Activated CD8-positive, alpha-beta memory T cell treated with anti-CD3 and anti-CD28 coated beads for 36 hours (primary cell): ENCODE results near the gene RAB42. TPM values are rescaled to one million over a fixed set of nuclear protein-coding genes. Genes with fewer than 3 reads are reported as not detected.
"Not testable (repeated sequence)": the region's sequence is repeated elsewhere in the genome, so short reads cannot be mapped to it uniquely, and the experiment has no call there.

Experiments used
- CTCF ChIA-PET: fragments of 350-600 bp; sonication (Branson Sonifier 250); formaldehyde crosslinking; loops from one replicate; lab custom pipeline; 2021; ENCODE audit warnings: antibody characterized with exemption; lab: Charles Lee
- POLR2A ChIA-PET: fragments of 350-600 bp; sonication (Branson Sonifier 250); formaldehyde crosslinking; loops from one replicate; lab custom pipeline; 2021; ENCODE audit warnings: antibody characterized with exemption; lab: Charles Lee
- total RNA-seq, 2 experiments: library from RNA; stranded (reverse); gene quantifications; one replicate each; pipeline ENCODE4 v1.2.3, GENCODE V29; 2021

RAB42 gene
- total RNA-seq, 2 experiments from 2014 or later: not detected

- ChIA-PET CTCF (interaction anchor here (0.5 to 3.5 kb wide), 6 partner anchors 21 to 326 kb away, joined by 3 to 19 read pairs (median 3); partner anchors contain the start of gene TRNAU1AP), POLR2A (interaction anchor here (0.6 to 6.1 kb wide), 9 partner anchors 17 to 346 kb away, joined by 3 to 140 read pairs (median 7); partner anchors contain the start of genes RCC1, TAF12 and TRNAU1AP)
Measured at GRCh38 chr1:28579401-28579800, 12.7 kb upstream of the RAB42 start.

GRCh38 chr1:28580722-28581530 lies 11.1 kb upstream of the RAB42 start:
- ChIA-PET POLR2A (interaction anchor here (0.5 to 6.1 kb wide), 25 partner anchors 11 to 1112 kb away, joined by 3 to 140 read pairs (median 5); partner anchors contain the start of genes GMEB1, MED18, RAB42 and RCC1), CTCF (interaction anchor here (0.6 to 3.5 kb wide), 6 partner anchors 17 to 200 kb away, joined by 3 to 19 read pairs (median 3); partner anchors contain the start of gene TRNAU1AP)

- CTCF ChIA-PET: interaction anchor here (0.6 to 3.5 kb wide), 5 partner anchors 29 to 201 kb away, joined by 3 to 19 read pairs (median 3); partner anchors contain the start of genes TRNAU1AP and YTHDF2
- POLR2A ChIA-PET: interaction anchor here (0.5 to 6.1 kb wide), 26 partner anchors 9 to 1113 kb away, joined by 3 to 140 read pairs (median 5); partner anchors contain the start of genes ATP5IF1, GMEB1, MED18 and RAB42
Measured at GRCh38 chr1:28581531-28582247, 10.4 kb upstream of the RAB42 start.

GRCh38 chr1:28582248-28582615 lies 9.8 kb upstream of the RAB42 start:
- ChIA-PET POLR2A (interaction anchor here (0.6 to 6.1 kb wide), 19 partner anchors 8 to 347 kb away, joined by 3 to 140 read pairs (median 6); partner anchors contain the start of genes ATP5IF1, GMEB1, RAB42 and RCC1), CTCF (interaction anchor here (0.8 to 3.5 kb wide), 3 partner anchors 29 to 154 kb away, joined by 3 to 19 read pairs (median 4); partner anchors contain the start of genes TRNAU1AP and YTHDF2)

GRCh38 chr1:28586585-28587391 lies 5.3 kb upstream of the RAB42 start:
- POLR2A ChIA-PET: interaction anchor here (0.6 kb wide), 1 partner anchor 13 kb away, joined by 3 read pairs; no protein-coding TSS in a partner anchor
- CTCF ChIA-PET: not testable (repeated sequence)

GRCh38 chr1:28592321-28593071 lies 431 bp downstream of the RAB42 start:
- ChIA-PET CTCF (no interaction called here), POLR2A (interaction anchor here (1.0 kb wide), 1 partner anchor 11 kb away, joined by 5 read pairs; no protein-coding TSS in a partner anchor)

GRCh38 chr1:28593988-28594356 lies 1.9 kb downstream of the RAB42 start:
- CTCF ChIA-PET, POLR2A ChIA-PET: not testable (repeated sequence)

- POLR2A ChIA-PET: not testable (repeated sequence)
- CTCF ChIA-PET: interaction anchor here (0.6 kb wide), 1 partner anchor 201 kb away, joined by 3 read pairs; no protein-coding TSS in a partner anchor
Measured at GRCh38 chr1:28594686-28595411, 2.8 kb downstream of the RAB42 start.

GRCh38 chr1:28595412-28596191 lies 3.5 kb downstream of the RAB42 start:
- POLR2A ChIA-PET: no interaction called here
- CTCF ChIA-PET: interaction anchor here (0.5 kb wide), 1 partner anchor 234 kb away, joined by 3 read pairs; no protein-coding TSS in a partner anchor

- CTCF ChIA-PET, POLR2A ChIA-PET: not testable (repeated sequence)
Measured at GRCh38 chr1:28596276-28596675, 4.2 kb downstream of the RAB42 start.

- POLR2A ChIA-PET: interaction anchor here (0.9 to 2.9 kb wide), 2 partner anchors 20 to 22 kb away, joined by 3 to 13 read pairs; no protein-coding TSS in a partner anchor
- CTCF ChIA-PET: interaction anchor here (1.0 to 1.4 kb wide), 2 partner anchors 24 to 32 kb away, joined by 3 read pairs; no protein-coding TSS in a partner anchor
Measured at GRCh38 chr1:28601696-28602095, 9.6 kb downstream of the RAB42 start.

GRCh38 chr1:28602536-28603439 lies 10.7 kb downstream of the RAB42 start:
- POLR2A ChIA-PET: interaction anchor here (0.5 to 2.9 kb wide), 3 partner anchors 21 to 193 kb away, joined by 3 to 13 read pairs (median 3); no protein-coding TSS in a partner anchor
- CTCF ChIA-PET: interaction anchor here (0.6 to 1.5 kb wide), 6 partner anchors 19 to 88 kb away, joined by 3 to 4 read pairs (median 3); partner anchors contain the start of gene RNU11

GRCh38 chr1:28604411-28604810 lies 12.3 kb downstream of the RAB42 start:
- POLR2A ChIA-PET: interaction anchor here (2.9 kb wide), 1 partner anchor 22 kb away, joined by 13 read pairs; no protein-coding TSS in a partner anchor
- CTCF ChIA-PET: interaction anchor here (1.5 to 1.6 kb wide), 2 partner anchors 86 to 87 kb away, joined by 3 read pairs; no protein-coding TSS in a partner anchor

- ChIA-PET CTCF (interaction anchor here (1.6 kb wide), 1 partner anchor 86 kb away, joined by 3 read pairs; no protein-coding TSS in a partner anchor), POLR2A (no interaction called here)
Measured at GRCh38 chr1:28604962-28605361, 12.9 kb downstream of the RAB42 start.

GRCh38 chr1:28606771-28607170 lies 14.7 kb downstream of the RAB42 start:
- CTCF ChIA-PET: no interaction called here
- POLR2A ChIA-PET: no interaction called here
